ENCODE data around the gene IGF2BP1. TPM values are rescaled to one million over a fixed set of nuclear protein-coding genes. Genes with fewer than 3 reads are reported as not detected.
A peak's percentile ranks its signal among the peaks of the same experiment; 100 is the strongest.

IGF2BP1 gene
- polyA plus RNA-seq, 1 of the 3 experiments (the other 2 are of a cell fraction) = 0.05 TPM

- TF ChIP-seq USF2 (IDR thresholded peaks at IDR 0.05; ENCODE audit: borderline replicate concordance, low read depth, low read length) = no peak
Measured at GRCh38 chr17:49061524-49061943, 64.3 kb downstream of the IGF2BP1 start (continued).

- H3K27ac ChIP-seq (ENCODE audit: low read depth in 2 of 2, low read length in 1 of 2) = no peak overlapping the region
- no peak overlapping the region for H2AFZ ChIP-seq (ENCODE audit: low read depth)
- H3K4me2 ChIP-seq = no peak overlapping the region
- no peaks in the 10 kb centered on the region for H4K20me1 ChIP-seq (ENCODE audit: insufficient read depth)
- H3K27me3 ChIP-seq (ENCODE audit: insufficient read depth) = peaks cover 96% of the 10 kb centered on the region
- H3F3A ChIP-seq (replicated peaks; ENCODE audit: insufficient read depth) = peaks cover 3% of the 10 kb centered on the region
- H3K9me3 ChIP-seq = no peaks in the 10 kb centered on the region
- H3K36me3 ChIP-seq (replicated peaks in 1 of 2; ENCODE audit: control insufficient read depth in 1 of 2, insufficient read depth in 2 of 2, low read length in 1 of 2) = no peaks in the 10 kb centered on the region
- ChIA-PET POLR2A (no interaction called here), CTCF (interaction anchor here (1.3 kb wide), 1 partner anchor 31 kb away, joined by 4 read pairs; no protein-coding TSS in a partner anchor)
- H3K4me1 ChIP-seq (ENCODE audit: control insufficient read depth in 1 of 2, insufficient read depth in 2 of 2, low read depth in 1 of 2, low read length in 1 of 2) = no peaks in the 10 kb centered on the region
- H3K79me2 ChIP-seq (ENCODE audit: insufficient read depth) = no peaks in the 10 kb centered on the region
- DNase-seq = no peak
- no peak overlapping the region for H3K9ac ChIP-seq
- H3K4me3 ChIP-seq (ENCODE audit: low read depth in 2 of 2, low read length in 1 of 2) = no peak overlapping the region
- TF ChIP-seq TAF1 (IDR thresholded peaks at IDR 0.05; ENCODE audit: borderline replicate concordance, low read depth, low read length) (no peak), POLR2AphosphoS5 (IDR thresholded peaks at IDR 0.05; ENCODE audit: low read depth, low read length) (no peak), TEAD4 (IDR thresholded peaks at IDR 0.05; ENCODE audit: borderline replicate concordance, insufficient read depth) (no peak), SIN3A (IDR thresholded peaks at IDR 0.05; ENCODE audit: borderline replicate concordance, low read depth, low read length) (no peak), SMC3 (IDR thresholded peaks at IDR 0.05; ENCODE audit: low read depth, low read length) (no peak), MEF2A (IDR thresholded peaks at IDR 0.05; ENCODE audit: borderline replicate concordance, low read depth) (no peak)
- no peaks in the 10 kb centered on the region for H3K9me2 ChIP-seq
- 8% methylated on average over 2 of the region's 2 CpGs for WGBS (ENCODE audit: low lambda C conversion rate)
Measured at GRCh38 chr17:49063652-49064051, 66.5 kb downstream of the IGF2BP1 start.

- Histone ChIP-seq H3K4me3 (ENCODE audit: low read depth in 2 of 2, low read length in 1 of 2) (no peak overlapping the region), H3K79me2 (ENCODE audit: insufficient read depth) (no peaks in the 10 kb centered on the region), H2AFZ (ENCODE audit: low read depth) (no peak overlapping the region), H3K9ac (no peak overlapping the region), H3K4me1 (ENCODE audit: control insufficient read depth in 1 of 2, insufficient read depth in 2 of 2, low read depth in 1 of 2, low read length in 1 of 2) (no peaks in the 10 kb centered on the region), H3K27me3 (ENCODE audit: insufficient read depth) (peaks cover 96% of the 10 kb centered on the region), H3F3A (replicated peaks; ENCODE audit: insufficient read depth) (peaks cover 3% of the 10 kb centered on the region), H3K9me2 (no peaks in the 10 kb centered on the region), H3K27ac (ENCODE audit: low read depth in 2 of 2, low read length in 1 of 2) (no peak overlapping the region), H3K36me3 (replicated peaks in 1 of 2; ENCODE audit: control insufficient read depth in 1 of 2, insufficient read depth in 2 of 2, low read length in 1 of 2) (no peaks in the 10 kb centered on the region), H3K4me2 (no peak overlapping the region), H3K9me3 (no peaks in the 10 kb centered on the region), H4K20me1 (ENCODE audit: insufficient read depth) (no peaks in the 10 kb centered on the region)
- DNase-seq = no peak
- CTCF ChIA-PET = no interaction called here
- POLR2A ChIA-PET = no interaction called here
- 13% methylated on average over 8 of the region's 8 CpGs for WGBS (ENCODE audit: low lambda C conversion rate)
- TF ChIP-seq MAX (IDR thresholded peaks at IDR 0.05; ENCODE audit: low read depth) (no peak), PBX3 (IDR thresholded peaks at IDR 0.05) (0 out of 2 replicates have a peak, but pooled peaks have one; percentile 34), ZBTB33 (IDR thresholded peaks at IDR 0.05; ENCODE audit: borderline replicate concordance, low read depth) (no peak)
Measured at GRCh38 chr17:49067163-49067562, 70.0 kb downstream of the IGF2BP1 start.

All from SK-N-SH (cell line).